Gastrocnemius medialis (tissue), 4 donors: Measurements from ENCODE around the gene TAGLN. TPM values are rescaled to one million over a fixed set of nuclear protein-coding genes. Genes with fewer than 3 reads are reported as not detected.
"Not testable (repeated sequence)": the region's sequence is repeated elsewhere in the genome, so short reads cannot be mapped to it uniquely, and the experiment has no call there.

ENCODE experiments used
- ATAC-seq, 2 donors: fragments of 150-250 bp; one replicate each; pipeline ENCODE4 v1.9.1; 2016
- DNase-seq, 2 donors: peaks; one replicate each; pipeline ENCODE4 v3.0.0-alpha.2; 2019
- H3K27ac ChIP-seq, 4 donors: fragments of 200-600 bp; sonication (generic); 1 replicate in 1 of 4; 2 replicates in 3 of 4; pipeline ENCODE4 v1.5.1; 2016 to 2018; ENCODE audit warnings: mild to moderate bottlenecking in 2 of 4, moderate library complexity in 1 of 4
- H3K27me3 ChIP-seq, 3 donors: fragments of 200-600 bp; sonication (generic) in 2 of 3; 1 replicate in 1 of 3; 2 replicates in 2 of 3; pipeline versions ENCODE4 v1.5.1 to v1.6.0; 2016 to 2019; ENCODE audit warnings: mild to moderate bottlenecking in 1 of 3, moderate library complexity in 1 of 3
- H3K36me3 ChIP-seq, 2 donors: fragments of 200-600 bp; sonication (generic) in 1 of 2; one replicate each; pipeline ENCODE4 v1.5.1; 2017 to 2018
- H3K4me1 ChIP-seq, 2 donors: fragments of 200-600 bp; sonication (generic) in 1 of 2; one replicate each; pipeline ENCODE4 v1.5.1; 2016 to 2017; ENCODE audit warnings: mild to moderate bottlenecking in 2 of 2
- H3K4me3 ChIP-seq, 4 donors: fragments of 200-600 bp; sonication (generic) in 3 of 4; 1 replicate in 1 of 4; 2 replicates in 3 of 4; pipeline ENCODE4 v1.5.1; 2016 to 2019; ENCODE audit warnings: mild to moderate bottlenecking in 2 of 4
- H3K9me3 ChIP-seq, 3 donors: fragments of 200-600 bp; sonication (generic) in 2 of 3; 1 replicate in 1 of 3; 2 replicates in 2 of 3; pipeline ENCODE4 v1.5.1; 2016 to 2019
- CTCF ChIP-seq, 5 experiments: fragments of 450-650 bp in 3 of 5; fragments of 200-600 bp in 2 of 5; sonication (generic) in 2 of 5; IDR thresholded peaks in 4 of 5; conservative IDR thresholded peaks in 1 of 5; 1 replicate in 4 of 5; 2 replicates in 1 of 5; pipeline ENCODE4 v1.5.1; 2016 to 2019; ENCODE audit warnings: antibody characterized with exemption in 5 of 5, mild to moderate bottlenecking in 3 of 5, moderate library complexity in 3 of 5
- POLR2A ChIP-seq, 2 donors: fragments of 450-650 bp; IDR thresholded peaks; one replicate each; pipeline ENCODE4 v1.6.1; 2017; ENCODE audit warnings: antibody characterized with exemption in 2 of 2, mild to moderate bottlenecking in 2 of 2, moderate library complexity in 2 of 2
- in situ Hi-C, 4 donors: fragments of 200-750 bp; cut with MboI; loops; one replicate each; pipeline versions ENCODE4 v1.15.0 to v1.8.0; 2017; ENCODE audit warnings: low sequenced_read_pairs in 4 of 4
- intact Hi-C: fragments of 100-400 bp; cut with DNase I; formaldehyde crosslinking; loops from one replicate; pipeline ENCODE4 v1.15.1; 2023; ENCODE audit warnings: low total_unique reads
- total RNA-seq, 4 donors: library from RNA; depleted of rRNA; stranded (reverse); fragments of >200 nt; gene quantifications; one replicate each; pipeline versions ENCODE4 v1.1.0 to v1.2.3, GENCODE V29; 2016

Gene TAGLN
- total RNA-seq, 4 donors from 2014 or later: 27.4 to 191 (median 124) TPM

DNA sequence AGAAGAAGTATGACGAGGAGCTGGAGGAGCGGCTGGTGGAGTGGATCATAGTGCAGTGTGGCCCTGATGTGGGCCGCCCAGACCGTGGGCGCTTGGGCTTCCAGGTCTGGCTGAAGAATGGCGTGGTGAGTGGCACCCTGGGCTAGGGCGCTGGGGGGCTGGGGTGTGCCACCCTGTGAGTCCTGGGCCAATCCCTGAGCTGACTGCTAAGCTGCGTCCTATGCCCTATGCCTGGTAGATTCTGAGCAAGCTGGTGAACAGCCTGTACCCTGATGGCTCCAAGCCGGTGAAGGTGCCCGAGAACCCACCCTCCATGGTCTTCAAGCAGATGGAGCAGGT is 3.9 kb downstream of the TAGLN start:
- no peak for TF ChIP-seq POLR2A (IDR thresholded peaks at IDR 0.05)
- no peak for TF ChIP-seq CTCF (IDR thresholded peaks at IDR 0.05 in 4 of 5, conservative IDR thresholded peaks at IDR 0.05 in 1 of 5)
- H3K4me3 ChIP-seq: peak overlapping the region in 1 of 4 donors; percentile 5
- H3K9me3 ChIP-seq: no peaks in the 10 kb centered on the region
- peak overlapping the region; percentile 74 to 78 (median 76) for H3K27ac ChIP-seq
- DNase-seq: no peak
- in situ Hi-C loops: no loop called here
- no peak for ATAC-seq
- no peaks in the 10 kb centered on the region for H3K27me3 ChIP-seq
- peaks cover 25% of the 10 kb centered on the region in 2 donors for H3K4me1 ChIP-seq
- intact Hi-C loops: no loop called here
- H3K36me3 ChIP-seq: peaks cover 0 to 16% of the 10 kb centered on the region in 2 donors

DNA sequence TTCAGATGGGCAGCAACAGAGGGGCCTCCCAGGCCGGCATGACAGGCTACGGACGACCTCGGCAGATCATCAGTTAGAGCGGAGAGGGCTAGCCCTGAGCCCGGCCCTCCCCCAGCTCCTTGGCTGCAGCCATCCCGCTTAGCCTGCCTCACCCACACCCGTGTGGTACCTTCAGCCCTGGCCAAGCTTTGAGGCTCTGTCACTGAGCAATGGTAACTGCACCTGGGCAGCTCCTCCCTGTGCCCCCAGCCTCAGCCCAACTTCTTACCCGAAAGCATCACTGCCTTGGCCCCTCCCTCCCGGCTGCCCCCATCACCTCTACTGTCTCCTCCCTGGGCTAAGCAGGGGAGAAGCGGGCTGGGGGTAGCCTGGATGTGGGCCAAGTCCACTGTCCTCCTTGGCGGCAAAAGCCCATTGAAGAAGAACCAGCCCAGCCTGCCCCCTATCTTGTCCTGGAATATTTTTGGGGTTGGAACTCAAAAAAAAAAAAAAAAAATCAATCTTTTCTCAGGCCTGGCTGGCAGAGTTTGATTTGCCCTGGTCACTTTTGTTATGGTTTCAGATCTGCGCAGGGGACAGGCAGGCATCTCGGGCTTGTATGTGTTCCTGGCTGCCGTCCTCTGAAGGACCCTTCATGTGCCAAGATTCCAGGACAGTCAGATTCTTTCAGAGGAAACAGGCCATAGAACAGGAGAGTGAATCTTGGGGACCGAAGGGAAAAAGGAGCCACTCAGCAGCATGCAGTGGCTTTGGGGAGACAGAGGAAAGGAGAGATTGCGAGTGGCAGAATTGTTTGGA is 5.3 kb downstream of the TAGLN start:
- Histone ChIP-seq H3K4me3 (no peak overlapping the region), H3K9me3 (no peaks in the 10 kb centered on the region), H3K27me3 (no peaks in the 10 kb centered on the region), H3K36me3 (peaks cover 0 to 16% of the 10 kb centered on the region in 2 donors), H3K27ac (peak overlapping the region; percentile 25 to 78 (median 60)), H3K4me1 (peaks cover 25% of the 10 kb centered on the region in 2 donors)
- ATAC-seq: no peak
- intact Hi-C loops (no loop called here), in situ Hi-C loops (no loop called here)
- no peak for DNase-seq
- TF ChIP-seq POLR2A (IDR thresholded peaks at IDR 0.05) (no peak), CTCF (IDR thresholded peaks at IDR 0.05 in 4 of 5, conservative IDR thresholded peaks at IDR 0.05 in 1 of 5) (no peak)

DNA sequence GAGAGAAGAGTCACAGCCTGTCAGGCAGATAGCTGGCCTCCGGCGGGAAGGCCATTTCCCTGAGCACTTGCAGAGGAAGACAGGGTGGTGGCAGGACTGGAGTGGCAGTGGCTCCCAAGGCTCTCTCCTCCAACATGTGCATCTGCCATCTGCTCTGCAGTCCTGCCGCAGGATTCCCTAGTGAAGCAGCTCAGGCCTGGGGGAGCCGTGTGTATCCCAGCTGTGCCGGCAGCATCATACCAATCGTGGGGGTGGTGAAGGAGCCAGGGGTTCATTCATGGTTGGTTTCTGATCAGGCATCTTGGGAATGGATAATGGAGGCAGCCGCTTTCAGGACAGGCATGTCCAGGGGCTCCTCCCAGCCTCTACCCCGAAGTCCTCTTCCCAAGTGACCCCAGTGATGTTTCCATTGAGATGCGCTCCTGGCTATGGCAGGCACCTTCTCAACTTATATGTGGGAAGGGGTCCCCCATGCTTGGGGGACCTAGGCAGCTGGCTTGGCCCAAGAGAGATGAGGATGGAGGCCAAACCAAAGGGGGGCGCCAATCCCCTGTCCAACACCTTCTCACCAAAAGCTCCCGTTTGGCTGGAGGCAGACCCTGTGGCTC is 6.1 kb downstream of the TAGLN start:
- peaks cover 22 to 25% of the 10 kb centered on the region in 2 donors for H3K4me1 ChIP-seq
- no peak for ATAC-seq
- no peak for TF ChIP-seq CTCF (IDR thresholded peaks at IDR 0.05 in 4 of 5, conservative IDR thresholded peaks at IDR 0.05 in 1 of 5)
- no peak for TF ChIP-seq POLR2A (IDR thresholded peaks at IDR 0.05)
- intact Hi-C loops (no loop called here), in situ Hi-C loops (no loop called here)
- H3K27me3 ChIP-seq: no peaks in the 10 kb centered on the region
- DNase-seq: no peak
- peak overlapping the region in 2 of 4 donors; percentile 15 to 77 for H3K27ac ChIP-seq
- no peak overlapping the region for H3K4me3 ChIP-seq
- H3K36me3 ChIP-seq: peaks cover 0 to 16% of the 10 kb centered on the region in 2 donors
- H3K9me3 ChIP-seq: no peaks in the 10 kb centered on the region

DNA sequence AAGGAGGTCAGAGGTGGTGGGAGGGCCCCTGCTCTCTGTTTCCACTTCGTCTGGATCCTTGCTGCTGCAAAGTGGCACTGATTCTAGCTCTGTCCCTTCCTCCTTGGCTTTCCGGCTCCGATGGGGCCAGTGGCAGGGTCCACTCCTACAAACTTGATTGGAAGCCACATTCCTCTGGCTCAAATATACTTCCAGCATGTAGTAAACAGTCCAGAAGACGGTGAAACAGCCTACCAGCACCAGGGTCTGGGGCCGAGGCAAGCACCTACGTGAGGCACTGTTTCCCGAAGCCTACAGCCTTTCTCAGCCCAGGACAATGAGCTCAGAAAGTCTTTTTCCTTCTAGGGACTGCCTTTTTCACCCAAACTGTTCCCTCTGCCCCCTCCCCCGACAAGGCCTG is 6.9 kb downstream of the TAGLN start:
- DNase-seq, intact Hi-C loops, H3K4me3 ChIP-seq, H3K27ac ChIP-seq, H3K9me3 ChIP-seq, in situ Hi-C loops, ATAC-seq, H3K27me3 ChIP-seq: not testable (repeated sequence)
- Histone ChIP-seq H3K36me3 (peaks cover 0 to 16% of the 10 kb centered on the region in 2 donors), H3K4me1 (peaks cover 20 to 25% of the 10 kb centered on the region in 2 donors)

GRCh38 chr11:117206859-117207258 is 7.7 kb downstream of the TAGLN start:
- H3K36me3 ChIP-seq: peaks cover 0 to 16% of the 10 kb centered on the region in 2 donors
- intact Hi-C loops, H3K4me3 ChIP-seq, H3K9me3 ChIP-seq, ATAC-seq, H3K27me3 ChIP-seq, H3K27ac ChIP-seq, DNase-seq, in situ Hi-C loops: not testable (repeated sequence)
- H3K4me1 ChIP-seq: peaks cover 13 to 20% of the 10 kb centered on the region in 2 donors

GRCh38 chr11:117207481-117207880 is 8.3 kb downstream of the TAGLN start:
- H3K4me3 ChIP-seq, ATAC-seq, in situ Hi-C loops, H3K27me3 ChIP-seq, DNase-seq, intact Hi-C loops, H3K27ac ChIP-seq, H3K9me3 ChIP-seq: not testable (repeated sequence)
- Histone ChIP-seq H3K36me3 (peaks cover 0 to 16% of the 10 kb centered on the region in 2 donors), H3K4me1 (peaks cover 7 to 14% of the 10 kb centered on the region in 2 donors)

GRCh38 chr11:117208710-117209109 is 9.5 kb downstream of the TAGLN start:
- H3K9me3 ChIP-seq, H3K27me3 ChIP-seq, H3K4me3 ChIP-seq, DNase-seq, H3K27ac ChIP-seq, in situ Hi-C loops, ATAC-seq: not testable (repeated sequence)
- H3K4me1 ChIP-seq: peaks cover 7 to 14% of the 10 kb centered on the region in 2 donors
- H3K36me3 ChIP-seq: peaks cover 0 to 19% of the 10 kb centered on the region in 2 donors
- intact Hi-C loops: loop anchor here (2.0 kb wide), 1 partner anchor 76 kb away; no protein-coding TSS in a partner anchor

DNA sequence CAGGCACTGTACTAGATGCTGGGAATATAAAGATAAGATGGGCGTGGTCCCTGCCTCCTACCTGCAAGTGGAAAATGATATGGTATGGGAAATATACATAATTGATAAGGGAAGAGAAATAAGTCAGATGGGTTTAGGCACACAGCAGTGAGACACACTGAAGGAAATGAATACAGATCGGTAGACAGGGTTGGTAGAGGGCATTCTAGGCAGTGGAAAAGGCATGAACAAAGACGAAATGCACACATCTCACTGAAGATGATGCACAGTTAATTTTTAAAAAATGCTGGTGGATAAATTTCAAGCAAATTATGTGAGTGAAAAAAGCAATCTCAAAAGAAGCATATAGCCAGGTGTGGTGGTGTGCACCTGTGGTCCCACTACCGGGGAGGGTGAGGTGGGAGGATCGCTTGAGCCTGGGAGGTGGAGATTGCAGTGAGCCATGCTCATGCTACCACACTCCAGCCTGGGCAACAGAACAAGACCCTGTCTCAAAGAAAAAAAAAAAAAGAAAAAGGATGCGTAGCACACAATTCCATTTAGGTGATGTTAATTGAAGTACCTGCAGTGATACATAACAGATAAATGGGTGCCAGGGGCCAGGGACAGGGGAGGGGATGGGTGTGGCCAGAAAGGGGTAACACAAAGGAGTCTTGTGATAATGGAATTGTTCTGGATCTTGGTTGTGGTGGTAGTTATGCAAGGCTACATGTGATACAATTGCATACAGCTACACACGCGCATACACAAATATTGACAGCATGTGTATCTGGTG is 10.4 kb downstream of the TAGLN start:
- H3K4me3 ChIP-seq, H3K27me3 ChIP-seq, in situ Hi-C loops, DNase-seq, H3K9me3 ChIP-seq, H3K4me1 ChIP-seq, ATAC-seq, H3K27ac ChIP-seq: not testable (repeated sequence)
- H3K36me3 ChIP-seq: peaks cover 0 to 23% of the 10 kb centered on the region in 2 donors
- intact Hi-C loops: loop anchor here (2.0 kb wide), 1 partner anchor 77 kb away; no protein-coding TSS in a partner anchor
